Dermis lymphatic vessel endothelial cell (primary cell): ENCODE measurements around the gene TMEM140. TPM values are rescaled to one million over a fixed set of nuclear protein-coding genes. Genes with fewer than 3 reads are reported as not detected.

ENCODE experiments used
- total RNA-seq: library from RNA; depleted of rRNA; stranded (reverse); fragments of >200 nt; gene quantifications from 2 replicates; pipeline ENCODE4 v1.2.1, GENCODE V29; 2014

The TMEM140 gene
- total RNA-seq = 35.5 and 45.4 TPM in 2 replicates

DNA sequence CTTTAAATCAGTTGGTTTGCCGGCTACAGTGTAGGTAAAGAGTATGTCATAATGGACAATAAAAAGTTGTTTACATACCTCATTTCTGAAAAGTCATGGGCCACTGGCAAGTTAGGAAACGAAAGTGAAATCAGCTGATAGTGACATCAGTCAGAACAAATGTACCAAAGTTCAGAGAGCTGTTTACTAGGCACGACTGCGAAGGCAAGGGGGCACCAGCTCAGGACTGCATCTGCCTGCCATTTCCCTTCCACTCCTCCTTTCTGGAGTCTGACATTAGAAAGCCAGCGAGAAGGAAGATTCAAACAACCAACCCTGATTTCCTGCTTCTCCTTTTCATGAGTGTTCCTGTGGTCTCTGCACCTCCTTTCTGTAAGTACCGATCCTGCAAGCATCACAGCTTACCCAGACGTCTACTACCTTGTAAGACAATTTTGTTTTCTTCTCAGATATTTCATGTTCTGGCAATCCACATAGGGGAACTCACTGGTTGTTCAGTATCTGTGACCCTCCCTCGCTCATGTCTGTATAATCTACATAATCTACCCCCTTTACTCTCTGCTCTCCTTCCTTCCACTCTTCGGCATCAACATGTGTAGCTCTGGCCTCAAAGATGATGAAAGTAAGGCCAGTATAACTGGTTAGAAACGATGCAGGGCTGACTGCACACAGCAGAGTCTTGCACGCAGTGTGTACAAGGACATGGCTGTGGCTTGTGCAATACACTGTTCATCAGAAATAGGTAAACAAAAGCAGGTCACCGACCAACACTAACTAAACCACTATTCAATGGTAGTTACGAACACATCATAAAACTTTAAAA lies at the start of gene TMEM140:
TMEM140 (plus strand) TSS at position 174 of the 823 bp plus-strand sequence. CDS start 16,370 bp downstream, outside the sequence.

DNA sequence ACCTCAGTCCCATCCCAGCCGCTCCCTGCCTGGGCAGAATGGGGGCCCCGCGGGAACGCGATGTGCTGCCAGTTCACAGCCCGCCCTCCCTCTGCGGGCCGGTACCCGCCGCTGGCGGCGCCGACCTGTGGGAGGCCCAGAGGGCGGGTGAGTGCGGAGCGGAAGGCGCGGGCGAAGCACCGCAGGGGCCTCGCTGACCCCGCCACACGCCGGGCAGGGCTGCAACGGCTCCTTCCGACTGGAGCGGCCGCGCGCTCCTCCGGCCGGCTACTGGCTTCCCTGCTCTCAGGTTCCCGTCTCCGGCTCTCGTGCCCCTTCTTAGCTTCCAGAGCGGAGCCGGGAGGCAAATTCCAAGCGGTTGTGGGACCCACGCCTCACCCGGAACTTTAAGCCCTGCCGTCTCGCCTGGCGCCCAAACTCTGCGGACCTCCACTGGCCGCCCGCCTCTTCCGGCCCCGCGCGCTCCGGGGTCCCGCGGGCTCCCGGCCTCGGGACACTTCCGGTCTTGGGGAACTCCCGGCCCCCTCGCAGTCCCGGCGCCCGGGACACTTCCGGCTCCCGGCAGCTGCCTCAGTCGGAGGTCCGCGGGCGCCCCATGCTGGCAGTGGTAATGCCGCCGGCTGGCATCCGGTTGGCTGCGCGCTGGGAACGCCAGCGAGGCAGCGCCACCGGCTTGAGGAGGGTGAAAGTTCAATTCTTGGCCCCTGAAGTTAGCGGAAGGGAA lies 22.6 kb downstream of the TMEM140 start, which contains the start of gene CYREN:
CYREN (minus strand) TSS at position 434 of the 724 bp plus-strand sequence. CDS start 1,785 bp downstream, outside the sequence.

DNA sequence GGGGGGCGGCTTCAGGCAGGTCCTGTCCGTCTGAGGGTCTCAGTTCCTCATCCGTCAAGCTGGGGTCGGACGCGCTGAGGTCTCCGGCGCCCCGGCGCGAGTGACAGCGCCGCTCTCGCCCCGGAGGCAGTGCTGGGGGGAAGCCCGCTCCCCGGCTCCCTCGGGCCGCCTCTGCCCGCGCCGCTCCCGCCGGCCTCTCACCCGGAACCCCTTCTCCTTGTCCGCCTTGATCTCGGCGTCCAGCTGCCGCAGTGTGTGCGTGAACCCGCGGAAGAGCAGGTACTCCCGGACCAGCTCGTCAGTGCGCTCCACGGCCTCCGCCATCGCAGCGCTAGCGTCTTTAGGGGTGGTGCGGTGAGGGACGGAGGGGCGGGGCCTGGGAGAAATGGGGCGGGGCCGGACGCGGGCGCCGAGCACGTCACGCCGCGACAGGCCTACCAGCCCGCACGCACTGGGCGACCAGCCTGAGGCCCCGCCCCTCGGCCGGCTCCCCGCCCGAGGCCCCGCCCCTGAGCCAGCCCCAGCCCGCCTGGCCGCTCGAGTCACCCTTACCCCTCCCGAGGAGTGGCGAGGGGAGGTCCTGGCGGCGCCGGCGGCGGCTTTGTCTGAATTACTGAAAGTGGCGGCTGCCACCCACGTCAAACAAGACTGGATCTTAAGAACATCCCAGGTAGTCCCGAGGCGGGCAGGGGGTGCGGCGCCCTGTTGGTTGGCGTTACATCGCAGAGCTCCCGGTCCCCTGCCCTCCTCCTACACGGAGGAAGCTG lies 63.5 kb downstream of the TMEM140 start, which contains the start of gene WDR91:
WDR91 (minus strand) TSS at position 348 of the 767 bp plus-strand sequence; CDS start at position 324, 24 bp downstream.

Other genes starting within 250 kb of the TMEM140 start
- 1.4 TPM in 2 replicates for gene AGBL3, start 161.6 kb upstream of the TMEM140 start, total RNA-seq
- gene CYREN, start 22.6 kb downstream of the TMEM140 start, total RNA-seq = 12.2 and 21.0 TPM in 2 replicates
- 3.4 and 8.6 TPM in 2 replicates for gene WDR91, start 63.5 kb downstream of the TMEM140 start, total RNA-seq
- not detected in 2 replicates for gene STRA8, start 85.8 kb downstream of the TMEM140 start, total RNA-seq